Colon (tissue), 2 donors: ENCODE data around the gene TBC1D20.
"Not testable (repeated sequence)": the region's sequence is repeated elsewhere in the genome, so short reads cannot be mapped to it uniquely, and the experiment has no call there.

Experiments
- FAIRE-seq: peaks from 2 replicates; lab custom pipeline; 2012; peaks lifted over from hg19 to GRCh38; lab: Jason Lieb, UNC
- donor health status: control.
- donor health status: control.

The TBC1D20 gene

GRCh38 chr20:475463-476357, 13.4 kb upstream of the TBC1D20 start:
- no peak for FAIRE-seq

GRCh38 chr20:474581-474980, 12.2 kb upstream of the TBC1D20 start:
- no peak for FAIRE-seq

GRCh38 chr20:472889-473292, 10.6 kb upstream of the TBC1D20 start:
- no peak for FAIRE-seq

GRCh38 chr20:472137-472846, 10.0 kb upstream of the TBC1D20 start:
- no peak for FAIRE-seq

GRCh38 chr20:469746-470490, 7.6 kb upstream of the TBC1D20 start:
- no peak for FAIRE-seq

GRCh38 chr20:467755-468154, 5.4 kb upstream of the TBC1D20 start:
- no peak for FAIRE-seq

- FAIRE-seq = no peak
Measured at GRCh38 chr20:461254-462198, 807 bp downstream of the TBC1D20 start.

- no peak for FAIRE-seq
Measured at GRCh38 chr20:460707-461106, 1.6 kb downstream of the TBC1D20 start.

GRCh38 chr20:460180-460579, 2.2 kb downstream of the TBC1D20 start:
- no peak for FAIRE-seq

GRCh38 chr20:458776-459175, 3.6 kb downstream of the TBC1D20 start:
- no peak for FAIRE-seq

- no peak for FAIRE-seq
Measured at GRCh38 chr20:454951-455350, 7.4 kb downstream of the TBC1D20 start.

GRCh38 chr20:452021-452420, 10.3 kb downstream of the TBC1D20 start:
- FAIRE-seq = not testable (repeated sequence)

GRCh38 chr20:445514-446336, 16.6 kb downstream of the TBC1D20 start:
- no peak for FAIRE-seq

- FAIRE-seq = no peak
Measured at GRCh38 chr20:444862-445426, 17.4 kb downstream of the TBC1D20 start.

- FAIRE-seq = no peak
Measured at GRCh38 chr20:444117-444516, 18.2 kb downstream of the TBC1D20 start.

GRCh38 chr20:443223-443775, 19.0 kb downstream of the TBC1D20 start:
- no peak for FAIRE-seq

- FAIRE-seq = no peak
Measured at GRCh38 chr20:440636-441035, 21.7 kb downstream of the TBC1D20 start.

GRCh38 chr20:440148-440547, 22.2 kb downstream of the TBC1D20 start:
- no peak for FAIRE-seq

- no peak for FAIRE-seq
Measured at GRCh38 chr20:438571-439469, 23.5 kb downstream of the TBC1D20 start.
